HG03025 (cell line): ENCODE measurements around the gene PDE3B.

ENCODE experiments used
- ATAC-seq: cut with Tn5 transposase; IDR thresholded peaks from one replicate; pipeline ENCODE4 v1.9.1; 2021; ENCODE audit warnings: mild to moderate bottlenecking, moderate library complexity; ENCODE audit not compliant: unreplicated experiment, low FRiP score

The PDE3B gene

GRCh38 chr11:14906578-14906977 lies 263.0 kb downstream of the PDE3B start:
- no peak for ATAC-seq

- no peak for ATAC-seq
These were observed 263.4 kb downstream of the PDE3B start for GRCh38 chr11:14906993-14907392.

- ATAC-seq, result peak; percentile 50
These were observed 264.0 kb downstream of the PDE3B start for GRCh38 chr11:14907411-14908213.

GRCh38 chr11:14908214-14908880 lies 264.7 kb downstream of the PDE3B start:
- ATAC-seq, result no peak

- ATAC-seq, result no peak
These were observed 270.9 kb downstream of the PDE3B start for GRCh38 chr11:14914536-14914935.

GRCh38 chr11:14916403-14916802 lies 272.8 kb downstream of the PDE3B start:
- no peak for ATAC-seq
